Mesendoderm (in vitro differentiated cells): ENCODE results near the gene C17orf58.
"Not testable (repeated sequence)": the region's sequence is repeated elsewhere in the genome, so short reads cannot be mapped to it uniquely, and the experiment has no call there.

ENCODE experiments used
- DNase-seq: peaks from one replicate; pipeline ENCODE4 v3.0.0; 2013
- H2AK5ac ChIP-seq: 2 replicates; pipeline ENCODE4 v1.6.1; 2013; ENCODE audit warnings: low read length, inconsistent platforms
- H2BK120ac ChIP-seq: 2 replicates; pipeline ENCODE4 v1.6.1; 2013; ENCODE audit warnings: low read depth, mild to moderate bottlenecking, low read length, moderate library complexity, mixed read lengths
- H2BK15ac ChIP-seq: replicated peaks from 2 replicates; pipeline ENCODE4 v1.6.1; 2013; ENCODE audit warnings: low read depth, mild to moderate bottlenecking, moderate library complexity
- H2BK5ac ChIP-seq: 2 replicates; pipeline ENCODE4 v1.6.1; 2013; ENCODE audit warnings: low read length, inconsistent platforms
- H3K18ac ChIP-seq: 2 replicates; pipeline ENCODE4 v1.6.1; 2013; ENCODE audit warnings: mild to moderate bottlenecking, low read length, mixed read lengths
- H3K23ac ChIP-seq: one replicate; pipeline ENCODE4 v1.6.1; 2013; ENCODE audit warnings: low read length
- H3K27ac ChIP-seq: 2 replicates; pipeline ENCODE4 v1.5.1; 2013; ENCODE audit warnings: low read depth, mild to moderate bottlenecking, inconsistent platforms, low read length, moderate library complexity
- H3K27me3 ChIP-seq: 2 replicates; pipeline ENCODE4 v1.6.1; 2013; ENCODE audit warnings: low read length, control low read depth, mild to moderate bottlenecking, inconsistent platforms; ENCODE audit not compliant: insufficient read depth, poor library complexity
- H3K36me3 ChIP-seq: 2 replicates; pipeline ENCODE4 v1.6.1; 2013; ENCODE audit warnings: low read length, inconsistent platforms; ENCODE audit not compliant: control insufficient read depth, insufficient read depth
- H3K4ac ChIP-seq: one replicate; pipeline ENCODE4 v1.6.1; 2013; ENCODE audit warnings: low read depth, mild to moderate bottlenecking, low read length, moderate library complexity
- H3K4me1 ChIP-seq: 2 replicates; pipeline ENCODE4 v1.6.1; 2013; ENCODE audit warnings: low read depth, low read length, inconsistent platforms; ENCODE audit not compliant: control insufficient read depth
- H3K4me2 ChIP-seq: 2 replicates; pipeline ENCODE4 v1.6.1; 2013; ENCODE audit warnings: low read length
- H3K4me3 ChIP-seq: 2 replicates; pipeline ENCODE4 v1.5.1; 2013; ENCODE audit warnings: mild to moderate bottlenecking, low read length
- H3K56ac ChIP-seq: one replicate; pipeline ENCODE4 v1.6.1; 2013; ENCODE audit warnings: low read length
- H3K79me1 ChIP-seq: 2 replicates; pipeline ENCODE4 v1.6.1; 2013; ENCODE audit warnings: low read length, inconsistent platforms
- H3K79me2 ChIP-seq: 2 replicates; pipeline ENCODE4 v1.6.1; 2013; ENCODE audit warnings: mild to moderate bottlenecking, low read length; ENCODE audit not compliant: control insufficient read depth, insufficient read depth
- H3K9ac ChIP-seq: 2 replicates; pipeline ENCODE4 v1.6.1; 2013; ENCODE audit warnings: low read length, inconsistent platforms
- H4K5ac ChIP-seq: one replicate; pipeline ENCODE4 v1.6.1; 2013; ENCODE audit warnings: low read length
- H4K8ac ChIP-seq: one replicate; pipeline ENCODE4 v1.6.1; 2013; ENCODE audit warnings: low read depth, mild to moderate bottlenecking, control low read depth, low read length, moderate library complexity
- WGBS: extraction: QIAGEN DNeasy Blood & Tissue Kit; methylation state at CpG from one replicate; pipeline ENCODE4 v1.1.7; 2013; ENCODE audit warnings: low lambda C conversion rate, missing lambda C conversion rate; ENCODE audit not compliant: insufficient coverage; ENCODE audit errors: extremely low coverage; 5-methylcytosine and 5-hydroxymethylcytosine counted together

The C17orf58 gene

GRCh38 chr17:67980883-67981282 lies 15.4 kb downstream of the C17orf58 start:
- DNase-seq, H2BK5ac ChIP-seq, H2AK5ac ChIP-seq, H3K4me1 ChIP-seq, H3K27ac ChIP-seq, H3K79me2 ChIP-seq, H2BK15ac ChIP-seq, H4K5ac ChIP-seq, H3K4me3 ChIP-seq, H3K23ac ChIP-seq, H3K4ac ChIP-seq, H3K79me1 ChIP-seq, H3K18ac ChIP-seq, H3K56ac ChIP-seq, H2BK120ac ChIP-seq, H4K8ac ChIP-seq, H3K36me3 ChIP-seq, H3K4me2 ChIP-seq, H3K27me3 ChIP-seq, H3K9ac ChIP-seq: not testable (repeated sequence)
- no CpG with 5 or more reads among the region's 3 CpGs for WGBS

- no peak overlapping the region for H4K5ac ChIP-seq
- H3K27me3 ChIP-seq, result no peaks in the 10 kb centered on the region
- no peak overlapping the region for H2BK15ac ChIP-seq
- H3K36me3 ChIP-seq, result no peaks in the 10 kb centered on the region
- no peaks in the 10 kb centered on the region for H3K79me1 ChIP-seq
- H3K79me2 ChIP-seq, result no peaks in the 10 kb centered on the region
- H3K4me2 ChIP-seq, result no peak overlapping the region
- no peak overlapping the region for H3K18ac ChIP-seq
- H2BK120ac ChIP-seq, result no peak overlapping the region
- WGBS, result no CpG with 5 or more reads among the region's 2 CpGs
- no peak overlapping the region for H3K4me3 ChIP-seq
- no peak overlapping the region for H4K8ac ChIP-seq
- no peak overlapping the region for H3K27ac ChIP-seq
- no peak overlapping the region for H2AK5ac ChIP-seq
- H3K9ac ChIP-seq, result no peak overlapping the region
- H3K4ac ChIP-seq, result no peak overlapping the region
- H3K4me1 ChIP-seq, result no peaks in the 10 kb centered on the region
- H2BK5ac ChIP-seq, result no peak overlapping the region
- H3K23ac ChIP-seq, result no peak overlapping the region
- H3K56ac ChIP-seq, result no peak overlapping the region
- DNase-seq, result no peak
These were observed 15.8 kb downstream of the C17orf58 start for GRCh38 chr17:67980456-67980855.

- not testable (repeated sequence) for H3K4me2 ChIP-seq, H4K5ac ChIP-seq, H3K4me3 ChIP-seq, H2BK5ac ChIP-seq, H3K79me1 ChIP-seq, H2BK120ac ChIP-seq, DNase-seq, H3K36me3 ChIP-seq, H3K56ac ChIP-seq, H3K79me2 ChIP-seq, H4K8ac ChIP-seq, H3K27me3 ChIP-seq, H3K23ac ChIP-seq, H3K18ac ChIP-seq, H3K27ac ChIP-seq, H3K4ac ChIP-seq, H2AK5ac ChIP-seq, H2BK15ac ChIP-seq, H3K9ac ChIP-seq, H3K4me1 ChIP-seq
- no CpG with 5 or more reads among the region's 6 CpGs for WGBS
These were observed 20.0 kb downstream of the C17orf58 start for GRCh38 chr17:67976306-67976705.

GRCh38 chr17:67974598-67975066 lies 21.6 kb downstream of the C17orf58 start:
- H2BK120ac ChIP-seq, result peak overlapping the region; percentile 80
- DNase-seq, result peak; percentile 100
- H3K4me2 ChIP-seq, result peak overlapping the region; percentile 20
- H3K9ac ChIP-seq, result peak overlapping the region; percentile 75
- peak overlapping the region; percentile 36 for H3K4me3 ChIP-seq
- peak overlapping the region; percentile 89 for H3K27ac ChIP-seq
- H2BK15ac ChIP-seq, result no peak overlapping the region
- no peak overlapping the region for H4K5ac ChIP-seq
- H3K18ac ChIP-seq, result peak overlapping the region; percentile 64
- no peaks in the 10 kb centered on the region for H3K27me3 ChIP-seq
- peaks cover 2% of the 10 kb centered on the region for H3K4me1 ChIP-seq
- H3K79me2 ChIP-seq, result peaks cover 4% of the 10 kb centered on the region
- no CpG with 5 or more reads among the region's 8 CpGs for WGBS
- no peaks in the 10 kb centered on the region for H3K79me1 ChIP-seq
- peak overlapping the region; percentile 47 for H2BK5ac ChIP-seq
- H2AK5ac ChIP-seq, result no peak overlapping the region
- peak overlapping the region; percentile 84 for H3K56ac ChIP-seq
- no peak overlapping the region for H4K8ac ChIP-seq
- peak overlapping the region; percentile 41 for H3K4ac ChIP-seq
- H3K23ac ChIP-seq, result no peak overlapping the region
- H3K36me3 ChIP-seq, result no peaks in the 10 kb centered on the region

GRCh38 chr17:67974185-67974584 lies 22.1 kb downstream of the C17orf58 start:
- H3K4me1 ChIP-seq, result peaks cover 2% of the 10 kb centered on the region
- no peaks in the 10 kb centered on the region for H3K36me3 ChIP-seq
- peak overlapping the region; percentile 84 for H3K56ac ChIP-seq
- H3K27me3 ChIP-seq, result no peaks in the 10 kb centered on the region
- H3K9ac ChIP-seq, result peak overlapping the region; percentile 75
- H3K18ac ChIP-seq, result peak overlapping the region; percentile 64
- H2BK15ac ChIP-seq, result no peak overlapping the region
- WGBS, result no CpG with 5 or more reads among the region's 9 CpGs
- no peak overlapping the region for H4K5ac ChIP-seq
- DNase-seq, result peak; percentile 85
- H2BK5ac ChIP-seq, result peak overlapping the region; percentile 47
- H2BK120ac ChIP-seq, result peak overlapping the region; percentile 80
- peak overlapping the region; percentile 41 for H3K4ac ChIP-seq
- H2AK5ac ChIP-seq, result no peak overlapping the region
- peak overlapping the region; percentile 20 for H3K4me2 ChIP-seq
- H4K8ac ChIP-seq, result no peak overlapping the region
- H3K79me1 ChIP-seq, result no peaks in the 10 kb centered on the region
- no peak overlapping the region for H3K23ac ChIP-seq
- H3K27ac ChIP-seq, result peak overlapping the region; percentile 89
- peak overlapping the region; percentile 36 for H3K4me3 ChIP-seq
- peaks cover 4% of the 10 kb centered on the region for H3K79me2 ChIP-seq

- H3K79me2 ChIP-seq, result peaks cover 4% of the 10 kb centered on the region
- H3K4me2 ChIP-seq, result no peak overlapping the region
- no peak for DNase-seq
- H3K23ac ChIP-seq, result no peak overlapping the region
- no peak overlapping the region for H2BK5ac ChIP-seq
- H2BK120ac ChIP-seq, result no peak overlapping the region
- H3K79me1 ChIP-seq, result no peaks in the 10 kb centered on the region
- no peaks in the 10 kb centered on the region for H3K36me3 ChIP-seq
- H3K4me3 ChIP-seq, result no peak overlapping the region
- no peak overlapping the region for H3K9ac ChIP-seq
- no peak overlapping the region for H3K56ac ChIP-seq
- H2AK5ac ChIP-seq, result no peak overlapping the region
- WGBS, result no CpG with 5 or more reads among the region's 7 CpGs
- H3K27me3 ChIP-seq, result no peaks in the 10 kb centered on the region
- no peak overlapping the region for H2BK15ac ChIP-seq
- H3K27ac ChIP-seq, result no peak overlapping the region
- peaks cover 2% of the 10 kb centered on the region for H3K4me1 ChIP-seq
- H4K5ac ChIP-seq, result no peak overlapping the region
- no peak overlapping the region for H3K18ac ChIP-seq
- H4K8ac ChIP-seq, result no peak overlapping the region
- no peak overlapping the region for H3K4ac ChIP-seq
These were observed 25.5 kb downstream of the C17orf58 start for GRCh38 chr17:67970783-67971182.
